Inferior parietal cortex (tissue), 1 donor: ENCODE data around the gene PRM1.

Experiments
- DNase-seq: peaks from one replicate; pipeline ENCODE4 v3.0.0-alpha.2; 2016; ENCODE audit errors: extremely low spot score

Gene PRM1

GRCh38 chr16:11273721-11274324, 7.3 kb downstream of the PRM1 start:
- no peak for DNase-seq

GRCh38 chr16:11272921-11273720, 8.0 kb downstream of the PRM1 start, which contains the start of gene PRM3:
PRM3 (minus strand) TSS chr16:11273629; CDS start chr16:11273595, 34 bp downstream.
- DNase-seq = no peak

GRCh38 chr16:11272484-11272883, 8.6 kb downstream of the PRM1 start:
- no peak for DNase-seq

- DNase-seq = no peak
Observed at GRCh38 chr16:11271610-11272009, 9.5 kb downstream of the PRM1 start.

- DNase-seq = no peak
Observed at GRCh38 chr16:11270602-11271162, 10.4 kb downstream of the PRM1 start.

- DNase-seq = no peak
Observed at GRCh38 chr16:11268921-11269375, 12.2 kb downstream of the PRM1 start, which contains the start of gene TNP2. TNP2 (minus strand) TSS chr16:11269325; CDS start chr16:11269262, 63 bp downstream.

GRCh38 chr16:11265124-11265523, 16.0 kb downstream of the PRM1 start:
- DNase-seq = no peak

- no peak for DNase-seq
Observed at GRCh38 chr16:11264155-11264832, 16.8 kb downstream of the PRM1 start.

- no peak for DNase-seq
Observed at GRCh38 chr16:11263737-11264136, 17.4 kb downstream of the PRM1 start.

GRCh38 chr16:11262915-11263314, 18.2 kb downstream of the PRM1 start:
- no peak for DNase-seq

GRCh38 chr16:11260596-11260966, 20.5 kb downstream of the PRM1 start:
- no peak for DNase-seq

- no peak for DNase-seq
Observed at GRCh38 chr16:11259655-11260595, 21.2 kb downstream of the PRM1 start.

GRCh38 chr16:11258553-11259492, 22.3 kb downstream of the PRM1 start:
- peak; percentile 61 for DNase-seq

- peak; percentile 80 for DNase-seq
Observed at GRCh38 chr16:11257131-11257938, 23.8 kb downstream of the PRM1 start.

- no peak for DNase-seq
Observed at GRCh38 chr16:11256661-11257130, 24.4 kb downstream of the PRM1 start.

GRCh38 chr16:11255737-11256660, 25.1 kb downstream of the PRM1 start, which contains the start of gene SOCS1:
SOCS1 (minus strand) TSS chr16:11256204; CDS start chr16:11255478, 726 bp downstream.
- DNase-seq = peak; percentile 79

- no peak for DNase-seq
Observed at GRCh38 chr16:11254913-11255736, 26.0 kb downstream of the PRM1 start.
